Peyer's patch (tissue), 4 donors: ENCODE results near the gene KPNA3. TPM values are rescaled to one million over a fixed set of nuclear protein-coding genes. Genes with fewer than 3 reads are reported as not detected.
"Not testable (repeated sequence)": the region's sequence is repeated elsewhere in the genome, so short reads cannot be mapped to it uniquely, and the experiment has no call there.

Experiments used
- DNase-seq, 3 donors: peaks; one replicate each; pipeline ENCODE4 v3.0.0-alpha.2; 2017 to 2019
- H3K27ac ChIP-seq, 4 donors: fragments of 200-600 bp; sonication (generic); one replicate each; pipeline ENCODE4 v1.5.1; 2016 to 2019
- H3K27me3 ChIP-seq, 2 donors: fragments of 200-600 bp; sonication (generic); one replicate each; pipeline ENCODE4 v1.5.1; 2019
- H3K36me3 ChIP-seq, 3 donors: fragments of 200-600 bp; sonication (generic); one replicate each; pipeline ENCODE4 v1.5.1; 2016 to 2019
- H3K4me1 ChIP-seq, 4 donors: fragments of 200-600 bp; sonication (generic); one replicate each; pipeline ENCODE4 v1.5.1; 2016 to 2019
- H3K4me3 ChIP-seq, 4 donors: fragments of 200-600 bp; sonication (generic); 1 replicate in 3 of 4; 2 replicates in 1 of 4; pipeline ENCODE4 v1.5.1; 2016 to 2019; ENCODE audit warnings: mild to moderate bottlenecking in 1 of 4
- H3K9me3 ChIP-seq, 4 donors: fragments of 200-600 bp; sonication (generic); one replicate each; pipeline ENCODE4 v1.5.1; 2016 to 2019; ENCODE audit warnings: mild to moderate bottlenecking in 1 of 4
- POLR2A ChIP-seq, 2 donors: fragments of 450-650 bp; IDR thresholded peaks; one replicate each; pipeline ENCODE4 v1.5.1; 2017; ENCODE audit warnings: antibody characterized with exemption in 2 of 2, mild to moderate bottlenecking in 2 of 2, moderate library complexity in 2 of 2
- total RNA-seq, 4 donors: library from RNA; depleted of rRNA; stranded (reverse); fragments of >200 nt; gene quantifications; one replicate each; pipeline ENCODE4 v1.1.0, GENCODE V29; 2016
- TF ChIP-seq, protein P1 (sequence below), 6 experiments: fragments of 450-650 bp in 4 of 6; fragments of 200-600 bp in 2 of 6; sonication (generic) in 1 of 6; IDR thresholded peaks; one replicate each; pipeline ENCODE4 v1.5.1; 2017 to 2019; ENCODE audit warnings: antibody characterized with exemption in 6 of 6, mild to moderate bottlenecking in 3 of 6, moderate library complexity in 1 of 6

The KPNA3 gene
- total RNA-seq, 4 donors from 2014 or later = 11.5 to 22.9 (median 19.8) TPM

- H3K27me3 ChIP-seq = no peaks in the 10 kb centered on the region
- no peak overlapping the region for H3K4me3 ChIP-seq
- H3K4me1 ChIP-seq = peaks cover 0 to 7% (median 0%) of the 10 kb centered on the region in 4 donors
- DNase-seq = no peak
- H3K9me3 ChIP-seq = no peaks in the 10 kb centered on the region
- no peak overlapping the region for H3K27ac ChIP-seq
- TF ChIP-seq, protein P1, sequence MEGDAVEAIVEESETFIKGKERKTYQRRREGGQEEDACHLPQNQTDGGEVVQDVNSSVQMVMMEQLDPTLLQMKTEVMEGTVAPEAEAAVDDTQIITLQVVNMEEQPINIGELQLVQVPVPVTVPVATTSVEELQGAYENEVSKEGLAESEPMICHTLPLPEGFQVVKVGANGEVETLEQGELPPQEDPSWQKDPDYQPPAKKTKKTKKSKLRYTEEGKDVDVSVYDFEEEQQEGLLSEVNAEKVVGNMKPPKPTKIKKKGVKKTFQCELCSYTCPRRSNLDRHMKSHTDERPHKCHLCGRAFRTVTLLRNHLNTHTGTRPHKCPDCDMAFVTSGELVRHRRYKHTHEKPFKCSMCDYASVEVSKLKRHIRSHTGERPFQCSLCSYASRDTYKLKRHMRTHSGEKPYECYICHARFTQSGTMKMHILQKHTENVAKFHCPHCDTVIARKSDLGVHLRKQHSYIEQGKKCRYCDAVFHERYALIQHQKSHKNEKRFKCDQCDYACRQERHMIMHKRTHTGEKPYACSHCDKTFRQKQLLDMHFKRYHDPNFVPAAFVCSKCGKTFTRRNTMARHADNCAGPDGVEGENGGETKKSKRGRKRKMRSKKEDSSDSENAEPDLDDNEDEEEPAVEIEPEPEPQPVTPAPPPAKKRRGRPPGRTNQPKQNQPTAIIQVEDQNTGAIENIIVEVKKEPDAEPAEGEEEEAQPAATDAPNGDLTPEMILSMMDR (IDR thresholded peaks at IDR 0.05) = no peak
- no peak for TF ChIP-seq POLR2A (IDR thresholded peaks at IDR 0.05)
- no peaks in the 10 kb centered on the region for H3K36me3 ChIP-seq
Measured at GRCh38 chr13:49776871-49777270, 15.6 kb downstream of the KPNA3 start.

DNA sequence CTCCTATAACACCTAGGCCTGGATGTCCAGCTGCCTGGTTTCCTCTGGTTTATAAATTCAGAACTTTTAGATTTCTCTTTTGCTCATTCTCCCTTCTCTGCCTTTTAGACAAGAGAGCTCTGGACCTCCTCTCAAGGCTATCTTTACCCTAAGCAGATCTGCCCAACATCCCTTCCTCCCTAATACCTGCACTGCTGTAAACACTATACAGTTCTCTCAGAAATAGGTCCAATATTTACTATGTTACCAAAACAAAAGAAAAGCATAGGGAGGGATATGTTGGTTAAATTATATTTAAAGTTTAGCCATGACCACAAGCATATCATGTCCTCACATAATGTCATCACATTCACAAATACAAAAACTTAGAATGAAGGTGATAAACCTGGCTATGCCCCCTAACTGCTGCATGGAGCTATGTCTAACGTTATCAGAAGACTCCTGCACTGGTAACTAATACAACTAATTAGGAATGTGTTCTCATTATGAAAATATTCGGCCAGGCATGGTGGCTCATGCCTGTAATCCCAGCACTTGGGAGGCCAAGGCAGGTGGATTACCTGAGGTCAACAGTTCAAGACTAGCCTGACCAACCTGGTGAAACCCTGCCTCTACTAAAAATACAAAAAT is 18.0 kb downstream of the KPNA3 start:
- TF ChIP-seq, protein P1 (IDR thresholded peaks at IDR 0.05) = no peak
- TF ChIP-seq POLR2A (IDR thresholded peaks at IDR 0.05) = no peak
- Histone ChIP-seq H3K4me1 (peaks cover 0 to 7% (median 0%) of the 10 kb centered on the region in 4 donors), H3K27me3 (no peaks in the 10 kb centered on the region), H3K9me3 (no peaks in the 10 kb centered on the region), H3K27ac (no peak overlapping the region), H3K4me3 (no peak overlapping the region), H3K36me3 (no peaks in the 10 kb centered on the region)
- DNase-seq = no peak

- Histone ChIP-seq H3K27ac (no peak overlapping the region), H3K4me3 (no peak overlapping the region), H3K9me3 (no peaks in the 10 kb centered on the region), H3K4me1 (no peaks in the 10 kb centered on the region), H3K27me3 (no peaks in the 10 kb centered on the region), H3K36me3 (no peaks in the 10 kb centered on the region)
- DNase-seq = no peak
- TF ChIP-seq POLR2A (IDR thresholded peaks at IDR 0.05) = no peak
- TF ChIP-seq, protein P1 (IDR thresholded peaks at IDR 0.05) = no peak
Measured at GRCh38 chr13:49772828-49773227, 19.7 kb downstream of the KPNA3 start.

DNA sequence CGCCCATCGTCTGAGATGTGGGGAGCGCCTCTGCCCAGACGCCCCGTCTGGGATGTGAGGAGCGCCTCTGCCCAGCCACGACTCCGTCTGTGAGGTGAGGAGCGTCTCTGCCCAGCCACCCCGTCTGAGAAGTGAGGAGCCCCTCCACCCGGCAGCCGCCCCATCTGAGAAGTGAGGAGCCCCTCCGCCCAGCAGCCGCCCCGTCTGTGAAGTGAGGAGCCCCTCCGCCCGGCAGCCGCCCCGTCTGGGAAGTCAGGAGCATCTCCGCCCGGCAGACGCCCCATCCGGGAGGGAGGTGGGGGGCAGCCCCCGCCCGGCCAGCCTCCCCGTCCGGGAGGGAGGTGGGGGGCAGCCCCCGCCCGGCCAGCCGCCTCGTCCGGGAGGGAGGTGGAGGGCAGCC is 30.7 kb downstream of the KPNA3 start:
- H3K36me3 ChIP-seq, H3K9me3 ChIP-seq, H3K27me3 ChIP-seq, H3K4me1 ChIP-seq, H3K27ac ChIP-seq, DNase-seq, H3K4me3 ChIP-seq: not testable (repeated sequence)

DNA sequence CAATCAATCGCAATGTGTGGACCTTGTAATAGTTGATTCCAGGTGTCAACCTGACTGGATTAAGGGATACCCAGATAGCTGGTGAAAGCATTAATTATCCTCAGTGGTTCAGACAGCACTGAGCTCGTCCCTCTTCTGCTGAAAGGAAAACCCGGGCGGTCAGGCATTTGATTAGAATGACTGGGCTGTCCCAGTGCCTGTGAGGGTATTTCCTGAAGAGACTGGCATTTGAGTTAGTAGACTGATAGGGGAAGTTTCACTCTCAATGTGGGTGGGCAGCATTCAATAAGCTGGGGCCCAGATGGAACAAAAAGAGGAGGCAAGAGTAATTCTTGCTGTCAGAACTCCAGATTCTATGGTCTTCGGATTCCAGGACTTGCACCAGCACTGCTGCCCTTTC is 31.9 kb downstream of the KPNA3 start:
- Histone ChIP-seq H3K9me3 (no peaks in the 10 kb centered on the region), H3K27ac (no peak overlapping the region)
- TF ChIP-seq POLR2A (IDR thresholded peaks at IDR 0.05) = no peak
- TF ChIP-seq, protein P1 (IDR thresholded peaks at IDR 0.05) = no peak

DNA sequence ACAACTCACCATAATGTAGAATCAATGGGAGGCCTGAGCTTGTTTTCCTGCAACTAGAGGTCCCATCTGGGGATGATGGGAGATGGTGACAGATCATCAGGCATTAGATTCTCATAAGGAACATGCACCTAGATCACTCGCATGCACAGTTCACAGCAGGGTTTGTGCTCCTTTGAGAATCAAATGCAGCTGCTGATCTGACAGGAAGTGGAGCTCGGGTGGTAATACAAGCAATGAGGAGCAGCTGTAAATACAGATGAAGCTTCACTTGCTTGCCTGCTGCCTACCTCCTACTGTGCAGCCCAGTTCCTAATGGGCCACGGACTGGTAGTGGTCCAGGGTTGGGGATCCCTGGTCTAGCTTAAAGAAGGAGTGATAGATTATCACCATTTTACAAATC is 33.0 kb downstream of the KPNA3 start:
- no peak for DNase-seq
- Histone ChIP-seq H3K9me3 (no peaks in the 10 kb centered on the region), H3K36me3 (no peaks in the 10 kb centered on the region), H3K4me1 (no peaks in the 10 kb centered on the region), H3K27me3 (no peaks in the 10 kb centered on the region), H3K4me3 (no peak overlapping the region), H3K27ac (no peak overlapping the region)
- TF ChIP-seq POLR2A (IDR thresholded peaks at IDR 0.05) = no peak
- TF ChIP-seq, protein P1 (IDR thresholded peaks at IDR 0.05) = no peak

More for the DNA sequence above, 31.9 kb downstream of the KPNA3 start:
- Histone ChIP-seq H3K27me3 (no peaks in the 10 kb centered on the region), H3K4me3 (no peak overlapping the region), H3K36me3 (no peaks in the 10 kb centered on the region), H3K4me1 (no peaks in the 10 kb centered on the region)
- no peak for DNase-seq
